Activated CD4-positive, alpha-beta T cell treated with anti-CD3 and anti-CD28 coated beads for 24 hours (primary cell): Measurements from ENCODE around the gene PHAF1.

Experiments used
- DNase-seq, 2 donors: peaks; one replicate each; pipeline ENCODE4 v3.0.0-alpha.2; 2020; ENCODE audit warnings: low read depth in 2 of 2

The PHAF1 gene

DNA sequence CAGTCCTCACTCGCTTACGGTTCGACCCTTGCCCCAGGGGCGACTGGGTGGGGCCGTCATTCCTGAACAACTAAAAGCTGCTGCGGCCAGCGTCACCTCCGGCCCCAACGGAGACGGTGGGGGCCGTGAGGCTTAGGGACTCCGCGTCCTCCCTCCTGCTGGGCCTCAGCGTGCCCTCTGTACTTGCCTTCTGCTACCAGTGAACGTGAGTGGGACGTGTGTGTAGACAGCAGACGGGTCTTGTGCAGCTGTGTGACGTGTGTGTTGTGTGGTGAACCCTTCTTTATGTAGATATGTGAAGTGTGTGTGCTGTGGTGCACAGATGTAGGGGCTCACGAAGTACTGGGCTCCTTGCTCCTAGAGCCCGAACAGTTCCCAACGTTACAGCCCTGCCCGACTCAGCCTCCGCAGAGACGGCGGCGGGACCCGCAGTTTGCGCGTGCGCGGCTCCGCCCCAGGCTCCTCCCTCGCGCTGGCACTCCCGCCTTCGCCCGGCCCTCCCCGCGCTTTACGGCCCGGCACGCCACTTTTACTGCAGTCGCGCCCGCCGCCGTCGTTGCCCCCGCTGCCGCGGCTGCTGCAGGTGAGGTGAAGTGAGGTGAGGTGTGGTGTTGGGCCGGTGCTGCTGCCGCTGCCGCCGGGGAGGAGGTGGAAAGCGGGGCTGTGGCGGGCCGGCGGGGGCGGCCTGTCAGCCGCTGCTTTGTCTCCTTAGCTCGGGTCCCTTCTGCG lies at the start of gene PHAF1:
TSS of gene PHAF1 (plus strand) at position 535 of the 729 bp plus-strand sequence. CDS start 235 bp downstream, outside the sequence.
- DNase-seq: peak; percentile 95 to 96

GRCh38 chr16:67063008-67063407 lies 46.7 kb upstream of the PHAF1 start:
- DNase-seq: no peak

GRCh38 chr16:67068212-67068753 lies 41.5 kb upstream of the PHAF1 start:
- DNase-seq: no peak

DNA sequence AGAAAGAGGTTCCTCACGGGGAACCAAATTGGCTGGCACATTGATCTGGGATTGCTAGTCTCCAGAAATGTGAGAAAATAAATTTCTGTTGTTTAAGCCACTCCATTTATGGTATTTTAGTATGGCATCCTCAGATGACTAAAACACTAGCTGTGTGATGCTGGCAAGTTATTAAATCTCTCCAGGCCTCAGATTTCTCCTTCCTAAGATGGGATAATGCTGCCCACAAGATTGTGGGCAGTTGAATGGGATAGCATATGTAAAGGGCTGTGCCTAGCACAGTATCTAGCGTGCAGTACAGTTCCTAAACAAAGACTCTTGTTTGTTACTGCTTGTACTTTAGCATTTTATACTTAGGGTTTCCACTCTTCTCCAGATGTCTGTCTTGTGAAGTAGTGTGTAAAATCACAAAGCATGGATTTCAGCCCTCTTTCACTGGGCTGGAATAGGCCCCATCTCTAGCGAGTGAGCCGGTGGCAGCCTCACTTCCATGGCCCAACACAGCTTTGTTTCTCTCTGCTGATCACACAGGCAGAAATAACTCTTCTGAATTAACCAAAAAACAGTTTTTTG lies 38.2 kb upstream of the PHAF1 start:
- no peak for DNase-seq

GRCh38 chr16:67075331-67075730 lies 34.4 kb upstream of the PHAF1 start:
- no peak for DNase-seq

GRCh38 chr16:67077871-67078270 lies 31.9 kb upstream of the PHAF1 start:
- no peak for DNase-seq

DNA sequence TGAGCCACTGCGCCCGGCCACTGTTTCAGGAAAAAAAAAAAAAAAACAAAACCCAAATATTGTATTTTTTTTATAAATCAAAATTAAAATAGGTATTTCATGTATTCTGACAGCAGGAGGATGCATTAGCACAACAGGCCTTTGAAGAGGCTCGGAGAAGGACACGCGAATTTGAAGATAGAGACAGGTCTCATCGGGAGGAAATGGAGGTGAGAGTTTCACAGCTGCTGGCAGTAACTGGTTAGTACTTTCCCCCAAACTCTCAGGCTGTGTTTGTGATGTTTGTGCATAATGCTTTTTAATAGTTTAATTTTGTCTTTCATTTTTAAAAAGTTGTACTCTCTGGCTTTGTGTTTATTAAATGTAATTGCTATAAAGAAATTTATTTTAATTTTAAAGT lies 27.6 kb upstream of the PHAF1 start:
- no peak for DNase-seq

DNA sequence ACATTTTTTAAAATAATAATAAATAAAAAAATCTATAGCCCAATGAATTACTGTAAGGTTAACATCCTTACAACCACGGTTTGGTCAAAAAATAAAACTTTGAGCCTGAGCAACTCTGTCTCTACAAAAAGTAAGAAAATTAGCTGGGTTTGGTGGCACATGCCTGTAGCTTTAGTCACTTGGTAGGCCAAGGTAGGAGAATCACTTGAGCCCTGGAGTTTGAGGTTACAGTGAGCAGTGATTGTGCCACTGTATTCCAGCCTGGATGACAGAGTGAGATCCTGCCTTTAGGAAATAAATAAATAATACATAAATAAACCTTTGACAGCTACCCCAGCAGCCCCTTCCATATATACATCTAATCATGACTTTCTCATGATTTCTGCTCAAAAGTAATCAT lies 26.9 kb upstream of the PHAF1 start:
- no peak for DNase-seq

DNA sequence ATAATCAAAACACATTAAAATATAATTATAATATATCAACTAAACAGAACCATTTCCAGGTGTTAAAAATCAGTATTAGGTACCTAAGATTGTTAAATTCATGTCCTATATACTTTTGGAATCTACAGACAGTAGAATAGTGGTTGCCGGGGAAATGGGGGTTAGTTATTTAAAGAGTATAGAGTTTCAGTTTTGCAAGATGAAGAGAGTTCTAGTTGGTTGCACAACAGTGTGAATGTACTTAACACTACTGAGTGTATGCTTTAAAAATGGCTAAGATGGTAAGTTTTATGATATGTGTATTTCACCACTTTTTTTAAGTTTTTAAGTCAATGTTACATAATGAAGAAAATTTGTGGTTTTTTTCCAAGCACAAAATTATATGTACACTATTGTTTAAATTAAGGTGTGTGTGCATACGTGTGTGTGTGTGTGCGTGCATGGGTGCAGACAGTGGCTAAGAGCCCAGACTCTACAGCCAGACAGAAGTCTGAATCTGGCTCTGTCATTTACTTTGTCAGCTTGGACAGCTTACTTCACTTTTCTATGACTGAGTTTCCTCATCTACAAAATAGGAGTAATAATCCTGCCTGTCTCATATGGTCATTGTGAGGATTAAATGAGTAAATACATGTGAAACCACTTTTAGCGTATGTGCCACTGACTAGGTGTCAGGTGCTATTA lies 25.3 kb upstream of the PHAF1 start:
- no peak for DNase-seq

- DNase-seq: no peak
Observed at GRCh38 chr16:67086822-67087221, 22.9 kb upstream of the PHAF1 start.

GRCh38 chr16:67087291-67087690 lies 22.4 kb upstream of the PHAF1 start:
- DNase-seq: no peak

DNA sequence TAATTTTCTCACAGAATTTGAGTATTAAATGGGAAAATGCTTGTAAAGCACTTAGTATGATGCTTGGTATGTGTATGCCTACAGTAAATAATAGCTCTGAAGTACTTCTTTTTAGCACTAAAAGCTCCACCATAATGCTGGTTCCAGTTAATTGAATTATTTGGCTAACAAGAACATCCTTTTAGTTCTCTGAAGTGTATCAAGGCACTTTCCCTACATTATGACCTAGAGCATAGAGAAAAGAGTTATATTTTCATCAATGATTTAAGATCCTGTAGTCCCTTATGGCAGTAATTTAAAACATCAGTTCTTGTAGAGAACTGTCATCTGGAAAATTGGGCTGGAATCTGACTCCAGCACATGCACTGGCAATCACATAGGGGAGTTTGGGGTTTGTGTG lies 21.9 kb upstream of the PHAF1 start:
- no peak for DNase-seq

DNA sequence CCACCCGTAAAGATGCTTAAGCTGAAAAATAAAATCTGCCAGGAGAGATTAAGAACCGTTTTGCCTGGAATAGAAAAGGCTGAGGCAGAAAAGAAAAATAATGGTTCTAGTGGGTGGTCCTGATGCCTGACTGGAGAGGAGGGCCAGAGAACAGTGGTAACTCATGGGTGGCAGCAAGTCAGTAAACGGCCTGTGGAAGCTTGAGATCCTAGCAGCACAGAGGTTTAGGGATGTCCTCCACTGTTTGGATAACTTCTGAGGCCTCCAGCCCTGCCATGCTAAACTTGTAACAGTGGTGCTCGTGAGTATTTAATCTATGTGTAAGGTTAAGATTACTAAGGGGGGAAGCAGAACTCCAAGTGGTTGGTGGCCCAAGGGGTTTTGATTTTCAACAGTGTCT lies 21.2 kb upstream of the PHAF1 start:
- DNase-seq: no peak

GRCh38 chr16:67089101-67089500 lies 20.6 kb upstream of the PHAF1 start:
- no peak for DNase-seq

DNA sequence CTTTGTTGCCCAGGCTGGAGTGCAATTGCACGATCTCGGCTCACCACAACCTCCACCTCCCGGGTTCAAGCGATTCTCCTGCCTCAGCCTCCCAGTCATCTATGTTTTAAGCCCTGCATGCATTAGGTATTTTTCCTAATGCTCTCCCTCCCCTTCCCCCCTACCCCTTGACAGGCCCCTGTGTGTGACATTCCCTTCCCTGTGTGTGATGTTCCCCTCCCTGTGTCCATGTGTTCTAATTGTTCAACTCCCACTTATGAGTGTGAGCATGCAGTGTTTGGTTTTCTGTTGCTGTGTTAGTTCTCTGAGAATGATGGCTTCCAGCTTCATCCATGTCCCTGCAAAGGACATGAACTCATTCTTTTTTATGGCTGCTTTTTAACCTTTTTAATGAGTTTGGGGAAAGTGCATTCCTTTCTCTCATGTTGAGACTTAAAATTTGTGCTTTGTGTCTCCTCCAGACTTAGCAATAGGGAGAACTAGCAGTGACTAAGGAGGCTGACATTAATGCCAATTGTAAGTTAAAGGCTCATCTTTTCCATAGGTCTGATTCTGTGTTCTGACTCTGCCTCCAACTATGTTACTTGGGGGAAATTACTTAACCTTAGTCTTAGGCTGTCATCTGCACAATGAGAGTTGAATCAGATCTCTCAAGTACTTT lies 17.7 kb upstream of the PHAF1 start:
- no peak for DNase-seq

- DNase-seq: no peak
Observed at GRCh38 chr16:67093098-67093726, 16.5 kb upstream of the PHAF1 start.

DNA sequence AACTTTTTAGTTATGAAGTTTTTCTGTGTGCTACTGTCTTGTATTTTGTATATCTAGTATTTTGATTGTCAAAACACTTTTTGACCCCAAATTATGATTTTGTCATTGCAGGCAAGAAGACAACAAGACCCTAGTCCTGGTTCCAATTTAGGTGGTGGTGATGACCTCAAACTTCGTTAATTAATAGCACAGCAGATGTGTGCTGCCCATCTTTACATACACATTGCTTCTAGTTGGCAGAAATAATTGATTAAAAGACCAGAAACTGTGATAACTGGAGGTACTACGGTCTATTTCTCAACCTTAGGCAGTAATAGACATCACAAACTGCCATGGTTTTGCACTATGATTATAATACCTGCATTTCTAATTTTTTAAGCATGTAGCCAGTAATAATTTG lies 11.1 kb upstream of the PHAF1 start:
- no peak for DNase-seq

DNA sequence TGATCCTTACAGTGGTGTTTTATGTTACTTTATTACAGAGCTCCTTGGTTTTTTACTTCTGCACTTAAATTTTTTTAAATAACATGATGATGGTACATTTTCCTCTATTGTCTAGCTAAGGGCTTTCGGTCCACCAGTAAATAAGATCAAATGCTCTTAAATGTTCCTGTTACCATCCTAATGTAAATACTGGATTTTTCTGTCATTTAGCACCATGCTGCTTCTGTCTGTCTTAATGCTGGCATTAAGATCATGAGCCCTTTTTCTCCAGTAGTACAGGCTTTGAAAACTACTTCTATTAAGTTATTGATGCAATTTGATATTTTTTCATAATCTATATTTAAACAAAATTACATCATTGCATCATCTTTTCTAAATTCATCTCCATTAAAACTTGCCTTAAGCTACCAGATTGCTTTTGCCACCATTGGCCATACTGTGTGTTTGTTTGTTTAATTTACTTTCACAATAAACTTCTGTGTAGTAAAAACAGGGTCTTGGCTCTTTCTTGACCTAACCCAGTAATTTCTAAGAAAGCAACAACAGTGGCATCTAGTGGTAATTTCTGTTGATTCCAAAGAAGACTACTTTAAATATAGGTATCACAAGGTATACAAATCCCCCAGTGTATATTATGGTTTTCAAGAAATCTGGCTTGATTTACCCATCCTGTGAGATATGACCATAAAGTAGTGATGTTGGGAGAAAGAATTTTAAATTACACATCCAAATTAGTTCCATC lies 9.0 kb upstream of the PHAF1 start:
- DNase-seq: no peak

GRCh38 chr16:67101311-67102082 lies 8.2 kb upstream of the PHAF1 start:
- DNase-seq: no peak

DNA sequence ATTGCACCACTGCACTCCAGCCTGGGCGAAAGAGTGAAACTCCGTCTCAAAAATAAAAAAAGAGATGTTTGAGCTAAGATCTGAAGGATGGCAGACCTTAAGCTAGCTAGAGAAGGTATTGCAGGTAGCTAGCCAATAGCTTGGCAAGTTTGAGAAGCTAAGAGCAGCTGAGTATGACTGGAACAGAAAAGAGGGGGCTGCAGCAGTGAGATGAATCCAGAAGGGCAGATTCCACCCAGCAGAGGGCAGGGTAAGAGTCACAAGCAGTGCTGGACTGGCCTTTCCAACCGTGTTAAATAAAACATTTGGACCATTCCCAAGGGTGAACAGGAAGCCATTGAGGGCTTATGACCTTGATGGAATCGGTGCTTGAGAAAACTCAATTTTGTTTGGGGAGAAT lies 5.7 kb upstream of the PHAF1 start:
- DNase-seq: no peak
